NCI-H2029 treated with DMSO at 0.1 percent for 48 hours (cell line): ENCODE measurements around the gene EIF6.

Source experiments
- DNase-seq: peaks from one replicate; lab custom pipeline; 2025; lab: John Stamatoyannopoulos, UW

Gene EIF6

DNA sequence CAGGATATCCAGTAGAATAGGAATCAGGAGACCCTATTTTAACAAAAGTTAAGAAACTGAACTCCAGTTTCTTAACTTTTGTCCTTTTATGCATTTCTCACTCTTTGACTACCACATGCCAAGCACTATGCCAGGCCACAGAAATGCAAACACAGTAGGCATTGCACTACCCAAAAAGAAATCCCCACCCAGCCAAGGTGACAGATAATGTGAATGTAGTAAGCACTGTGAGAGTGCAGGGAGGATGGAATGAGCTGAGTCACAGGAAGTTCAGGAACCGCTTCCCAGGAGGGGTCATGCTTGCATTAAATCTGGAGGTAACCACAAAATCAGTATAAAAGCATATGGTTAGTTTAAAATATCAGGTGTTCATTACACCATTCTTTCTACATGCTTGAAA, 27.7 kb upstream of the EIF6 start:
- DNase-seq, result no peak

GRCh38 chr20:35311822-35312221, 27.2 kb upstream of the EIF6 start:
- DNase-seq, result no peak

- DNase-seq, result no peak
Observed at GRCh38 chr20:35311409-35311808, 26.8 kb upstream of the EIF6 start.

DNA sequence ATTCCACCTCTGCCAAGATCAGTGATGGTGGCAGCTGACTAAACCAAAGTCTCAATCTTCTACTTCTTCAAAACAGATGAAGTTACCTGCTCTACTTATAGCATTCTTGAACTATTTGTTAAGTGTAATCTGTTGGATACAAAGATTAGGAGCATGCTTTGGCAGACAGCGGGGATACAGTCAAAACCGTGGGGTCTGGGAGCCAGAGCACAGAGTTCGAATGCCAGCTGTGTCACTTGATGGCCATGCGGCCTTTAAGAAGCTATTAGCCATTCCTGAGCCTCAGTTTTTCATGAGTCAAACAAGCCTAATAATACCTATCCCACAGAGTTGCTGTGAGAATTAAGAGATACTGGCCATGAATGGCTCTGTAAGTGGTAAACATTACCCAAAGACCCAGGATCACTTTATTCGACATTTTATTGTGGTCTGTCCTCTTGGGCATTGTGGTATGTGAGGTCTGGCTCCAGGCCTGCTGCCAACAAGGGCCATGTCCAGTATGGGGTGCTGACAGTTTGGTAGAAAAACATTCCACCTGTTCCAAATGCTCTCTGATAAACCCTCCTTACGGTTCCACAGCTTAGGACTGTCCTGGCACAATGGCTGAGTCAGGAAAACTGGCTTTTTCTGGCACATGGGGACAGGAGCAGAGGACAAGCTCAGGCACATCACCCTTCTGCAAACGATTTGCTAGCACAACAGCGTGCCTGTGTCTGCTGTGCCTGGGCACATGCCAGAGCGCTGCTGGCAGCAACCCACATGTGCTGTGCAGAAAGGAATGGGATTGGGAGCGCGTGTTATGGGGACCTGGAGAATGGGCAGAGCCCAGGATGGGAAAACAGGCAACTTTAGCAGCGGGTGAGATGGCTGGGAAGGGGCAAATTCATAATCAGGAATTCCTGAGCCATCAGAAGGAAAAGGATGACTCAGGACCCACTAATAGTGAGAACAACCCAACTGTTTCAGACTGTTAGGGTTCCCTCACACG, 23.4 kb upstream of the EIF6 start:
- no peak for DNase-seq

DNA sequence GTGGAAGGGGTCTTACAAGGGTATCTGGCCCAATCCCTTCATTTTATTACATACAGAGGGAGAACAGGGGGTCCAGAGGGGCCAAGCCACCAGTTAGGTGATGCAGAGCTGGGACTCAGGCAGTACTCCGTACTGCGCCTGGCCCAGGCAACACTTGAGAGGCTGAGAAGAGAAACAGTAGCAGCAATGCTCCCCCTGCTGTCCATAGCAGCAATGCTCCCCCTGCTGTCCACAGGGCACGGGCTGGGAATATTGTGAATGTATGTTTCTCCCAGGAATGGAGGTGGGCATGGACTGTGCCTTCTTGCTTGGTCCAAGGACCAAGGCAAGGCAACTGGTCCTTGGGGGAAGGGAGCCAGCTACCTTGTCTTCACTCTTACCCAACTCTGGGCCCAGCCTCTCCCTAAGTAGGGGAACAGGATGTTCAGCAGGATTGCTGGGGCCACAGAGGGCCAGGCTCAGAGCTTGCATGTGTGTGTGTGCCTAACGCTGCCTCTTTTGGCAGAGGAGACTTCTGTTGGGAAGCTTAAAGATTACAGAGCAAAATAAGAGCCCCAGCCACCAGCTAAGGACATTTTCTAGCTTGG, 22.5 kb upstream of the EIF6 start:
- DNase-seq, result no peak

DNA sequence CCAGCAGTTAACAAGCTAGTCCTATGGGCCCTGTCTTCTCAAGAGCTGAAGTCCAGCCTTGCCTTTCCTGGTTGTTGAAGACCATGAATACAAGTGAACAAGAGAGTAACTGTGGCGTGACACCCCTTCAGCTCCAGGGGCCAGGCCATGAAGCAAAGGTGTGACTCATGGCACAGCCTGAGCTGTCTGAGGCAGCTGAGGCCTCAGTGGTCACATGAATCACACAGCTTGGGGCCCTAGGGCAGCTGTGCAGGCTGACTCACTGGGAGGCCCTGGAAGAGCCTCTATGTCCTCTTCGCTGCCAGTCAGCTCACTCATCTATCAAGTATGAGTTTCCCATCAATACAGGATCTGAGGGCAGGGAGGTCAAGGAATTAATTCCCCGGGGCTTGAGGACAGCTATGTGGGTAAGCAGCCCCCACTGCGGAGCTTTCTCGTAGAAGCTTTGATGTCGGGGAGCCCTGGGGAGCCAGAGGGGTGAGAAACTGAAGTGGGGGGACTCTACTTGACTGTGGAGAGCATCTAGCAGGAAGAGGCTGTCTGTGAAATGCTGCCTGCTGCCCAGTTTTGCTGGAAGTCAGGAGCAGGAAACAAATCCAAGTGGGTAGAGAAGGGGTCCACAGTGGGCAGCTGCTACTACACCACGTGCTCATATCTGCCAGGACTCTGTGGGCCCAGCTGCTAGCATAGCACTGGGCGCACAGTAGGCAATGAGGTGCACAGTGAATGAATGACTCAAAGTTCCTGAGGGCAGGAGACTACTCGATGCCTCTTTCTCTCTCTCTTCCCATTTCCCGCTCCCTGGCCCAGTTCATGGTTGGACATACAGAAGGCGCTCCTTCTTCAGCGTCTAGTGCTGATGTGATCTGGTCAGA, 21.3 kb upstream of the EIF6 start:
- no peak for DNase-seq

- DNase-seq, result no peak
Observed at GRCh38 chr20:35304956-35305355, 20.4 kb upstream of the EIF6 start.

GRCh38 chr20:35303735-35304491, 19.3 kb upstream of the EIF6 start:
- DNase-seq, result peak; percentile 92

GRCh38 chr20:35303382-35303734, 18.8 kb upstream of the EIF6 start:
- DNase-seq, result no peak

DNA sequence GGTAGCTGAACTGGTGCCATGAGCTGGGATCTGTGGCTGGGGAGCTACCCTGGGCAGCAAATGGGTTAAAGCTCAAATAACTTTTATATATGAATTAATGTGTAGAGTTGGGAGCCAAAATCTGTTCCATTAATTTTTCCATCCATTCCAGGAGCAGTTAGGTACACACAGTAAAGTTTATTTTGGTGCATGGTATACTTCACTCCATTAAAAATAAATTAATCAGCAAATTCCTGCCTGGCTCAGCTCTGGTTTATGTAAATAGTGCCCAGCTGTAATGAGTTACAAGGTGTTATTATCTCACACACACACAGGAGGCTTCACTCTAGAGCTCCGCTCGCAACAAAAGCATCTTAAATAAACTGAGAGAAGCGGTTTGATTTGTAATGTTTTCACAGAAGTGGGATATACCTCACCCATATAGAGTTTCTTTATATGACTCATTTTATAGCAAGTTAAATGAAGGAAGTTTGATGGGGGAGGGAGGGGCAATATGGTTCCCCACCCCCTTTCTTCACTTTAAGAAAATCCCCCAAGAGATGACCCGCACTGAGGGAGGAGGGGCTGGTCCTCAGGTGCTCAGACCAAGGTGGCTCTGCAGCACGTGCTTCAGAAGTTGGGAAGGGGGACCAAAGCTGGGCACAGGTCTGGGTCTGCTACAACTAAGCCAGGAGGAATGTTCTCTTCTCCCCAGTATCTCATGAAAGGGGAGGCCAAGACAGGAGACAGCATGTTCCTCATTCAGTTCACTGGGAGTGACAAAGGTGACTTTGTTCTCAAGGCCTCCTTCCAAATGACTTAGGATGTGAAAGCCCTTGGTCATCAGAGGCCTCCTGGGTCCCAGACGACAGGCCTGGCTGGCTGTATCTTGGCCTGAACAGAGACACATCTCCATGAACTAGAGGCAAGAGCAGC, 18.1 kb upstream of the EIF6 start:
- DNase-seq, result no peak

GRCh38 chr20:35301426-35301825, 16.9 kb upstream of the EIF6 start:
- no peak for DNase-seq

DNA sequence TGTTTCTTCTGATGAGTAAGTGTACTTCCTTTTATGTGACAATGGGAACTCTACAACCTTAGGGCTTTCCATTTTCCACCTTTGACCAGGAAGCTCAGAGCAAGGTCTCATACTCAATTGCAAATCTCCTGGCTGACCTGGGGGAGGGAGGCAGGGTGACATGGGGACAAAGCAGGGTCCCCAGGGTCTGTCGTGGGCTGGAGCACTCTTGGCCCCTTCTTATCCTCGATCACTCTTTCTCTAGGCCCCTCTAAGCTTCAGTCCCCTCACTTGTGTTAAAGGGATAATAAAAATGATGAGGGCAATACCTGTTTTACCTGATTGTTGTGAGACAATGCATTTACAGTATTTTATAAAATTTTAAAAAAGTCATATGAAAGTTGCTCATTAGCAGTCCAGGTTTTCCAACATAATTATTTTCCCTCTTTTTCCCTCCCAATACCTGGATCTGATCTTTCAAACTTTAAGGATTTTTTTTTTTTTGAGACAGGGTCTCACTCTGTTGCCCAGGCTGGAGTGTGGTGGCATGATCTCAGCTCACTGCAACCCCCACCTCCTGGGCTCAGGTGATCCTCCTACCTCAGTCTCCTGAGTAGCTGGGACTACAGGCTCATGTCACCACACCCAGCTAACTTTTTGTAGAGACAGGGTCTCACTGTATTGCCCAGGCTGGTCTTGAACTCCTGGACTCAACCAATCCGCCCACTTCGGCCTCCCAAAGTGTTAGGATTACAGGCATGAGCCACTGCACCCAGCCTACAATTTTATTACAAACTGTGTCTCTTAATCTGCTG, 16.1 kb upstream of the EIF6 start:
- no peak for DNase-seq

DNA sequence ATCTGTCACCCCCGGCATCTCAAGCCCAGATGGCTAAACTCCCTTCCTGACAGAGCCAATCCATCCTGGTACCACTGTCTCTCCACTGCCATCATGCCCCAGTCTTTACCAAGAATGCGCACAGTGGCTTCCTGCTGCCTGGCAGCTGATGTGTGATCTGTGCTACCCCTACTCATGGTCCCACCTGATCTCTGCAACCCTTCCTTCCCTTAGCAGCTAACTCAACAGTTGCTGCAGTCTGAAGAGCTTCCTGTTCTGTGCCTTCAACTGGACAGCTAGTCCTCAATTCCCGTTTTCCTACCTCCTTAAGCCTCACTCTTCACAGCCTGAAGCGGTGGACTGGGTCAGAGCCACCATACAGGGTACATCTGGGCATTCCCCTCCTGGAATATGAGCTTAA, 15.2 kb upstream of the EIF6 start:
- no peak for DNase-seq

DNA sequence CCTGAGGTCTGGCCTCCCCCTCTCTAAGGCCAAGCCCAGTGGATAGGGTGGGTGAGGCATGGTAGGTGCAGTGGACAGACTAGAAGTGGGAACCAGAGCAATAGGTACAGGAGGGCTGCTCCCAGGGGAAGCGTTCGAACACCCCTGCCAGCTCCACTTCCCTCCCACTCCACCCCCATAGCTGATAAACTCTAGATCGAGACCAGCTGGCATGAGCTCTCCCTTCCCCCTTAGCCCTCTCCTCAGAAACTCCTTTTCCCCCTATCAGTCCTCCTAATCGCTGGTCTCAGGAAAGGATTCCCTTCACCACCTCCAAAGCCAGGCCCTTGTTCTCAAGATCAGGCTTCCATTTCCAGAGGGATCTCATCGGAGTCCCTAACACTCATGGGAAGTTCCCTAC, 13.7 kb upstream of the EIF6 start:
- DNase-seq, result no peak

GRCh38 chr20:35297740-35298139, 13.2 kb upstream of the EIF6 start:
- no peak for DNase-seq

DNA sequence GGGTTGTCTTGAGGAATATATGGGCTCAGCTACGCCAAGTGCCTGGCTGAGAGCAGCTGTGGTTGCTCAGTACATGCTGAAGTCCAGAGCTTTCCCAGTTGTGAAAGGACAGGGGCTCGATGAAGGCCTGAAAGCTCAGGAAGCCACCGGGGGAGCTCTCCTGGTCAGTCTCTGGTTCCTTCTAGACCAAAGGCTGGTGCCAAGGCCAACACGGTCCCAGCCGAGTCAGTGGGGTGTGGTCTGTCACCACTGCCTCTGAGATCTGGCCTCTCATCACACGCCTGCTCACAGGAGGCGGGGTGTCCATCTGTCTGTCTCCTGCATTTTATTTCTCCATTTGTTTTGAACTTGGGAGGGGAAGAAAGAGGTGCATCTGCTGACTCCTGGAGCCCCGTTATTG, 12.6 kb upstream of the EIF6 start:
- no peak for DNase-seq

DNA sequence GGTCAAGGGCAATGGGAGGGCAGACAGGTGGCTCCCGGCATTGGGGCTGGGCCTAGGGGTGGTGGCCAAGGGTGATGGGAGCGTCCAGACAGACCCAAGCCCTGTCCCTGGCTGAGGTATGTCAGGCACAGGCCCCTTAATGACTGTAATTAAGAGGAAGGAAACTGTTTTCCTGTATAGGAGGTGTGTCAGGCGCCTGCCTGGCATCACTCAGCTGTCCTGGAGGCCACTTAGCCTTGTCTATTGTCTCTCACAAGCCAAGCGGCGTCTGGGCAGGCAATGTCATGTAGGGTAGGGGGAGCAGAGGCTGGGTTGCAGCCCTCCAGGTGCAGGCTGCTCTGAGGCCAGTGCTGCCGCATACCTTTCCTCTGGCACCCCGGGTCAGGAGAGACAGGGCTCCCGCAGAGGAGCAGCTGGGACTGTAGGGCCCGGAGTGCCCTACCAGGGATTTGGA, 11.6 kb upstream of the EIF6 start:
- no peak for DNase-seq

GRCh38 chr20:35295674-35296073, 11.1 kb upstream of the EIF6 start:
- no peak for DNase-seq

DNA sequence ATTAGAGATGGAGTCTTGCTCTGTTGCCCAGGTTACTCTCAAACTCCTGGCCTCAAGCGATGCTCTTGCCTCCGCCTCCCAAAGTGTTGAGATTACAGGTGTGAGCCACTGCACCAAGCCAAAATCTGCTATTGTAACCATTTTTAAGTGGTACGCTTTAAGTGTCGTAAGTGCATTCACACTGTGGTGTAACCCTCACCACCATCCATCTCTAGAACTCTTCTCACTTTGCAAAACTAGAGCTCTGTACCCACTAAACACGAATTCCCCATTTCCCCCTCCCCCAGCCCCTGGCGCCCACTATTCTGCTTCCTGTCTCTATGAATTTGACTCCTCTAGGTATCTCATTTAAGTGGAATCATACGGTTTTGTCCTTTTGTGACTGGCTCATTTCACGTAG, 10.5 kb upstream of the EIF6 start:
- no peak for DNase-seq

DNA sequence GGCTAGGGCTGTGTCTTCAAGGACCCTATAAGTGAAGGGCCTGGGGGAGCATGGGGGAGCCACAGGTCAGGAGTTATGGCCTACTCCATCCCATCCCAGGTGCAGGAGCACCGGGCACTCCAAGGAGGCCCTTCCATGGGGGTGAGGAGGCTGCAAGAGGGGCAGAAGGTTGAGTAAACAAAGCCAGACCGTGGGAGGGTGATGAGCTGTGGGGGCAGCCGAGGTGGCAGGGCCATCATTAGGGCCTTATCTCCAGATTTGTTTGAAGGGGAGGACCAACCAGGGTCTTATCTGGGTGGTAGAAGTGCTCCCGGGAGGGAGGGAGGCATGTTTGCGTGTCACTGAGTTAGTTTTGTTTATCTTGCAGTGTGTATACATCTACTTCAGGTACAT, 9.7 kb upstream of the EIF6 start:
- DNase-seq, result no peak
